ENCODE data around the gene KIF1C.
"Not testable (repeated sequence)": the region's sequence is repeated elsewhere in the genome, so short reads cannot be mapped to it uniquely, and the experiment has no call there.

The KIF1C gene

GRCh38 chr17:5011928-5012327 lies 14.2 kb downstream of the KIF1C start:
- peaks cover 79% of the 10 kb centered on the region for H3K36me3 ChIP-seq (ENCODE audit: control insufficient read depth, insufficient read depth, low read length)
- no peaks in the 10 kb centered on the region for H3K4me1 ChIP-seq (ENCODE audit: control insufficient read depth, insufficient read depth, low read length)
- H3K27me3 ChIP-seq (ENCODE audit: control insufficient read depth, insufficient read depth, low read length), result no peaks in the 10 kb centered on the region
- no peak overlapping the region for H3K4me3 ChIP-seq (ENCODE audit: low read depth, low read length)
- H3K27ac ChIP-seq (ENCODE audit: low read depth, low read length), result no peak overlapping the region
- no peaks in the 10 kb centered on the region for H3K9me3 ChIP-seq (ENCODE audit: control insufficient read depth, insufficient read depth, low read length)
- H3K9ac ChIP-seq (ENCODE audit: low read depth, low read length), result no peak overlapping the region

- Histone ChIP-seq H3K4me1 (ENCODE audit: control insufficient read depth, insufficient read depth, low read length) (no peaks in the 10 kb centered on the region), H3K27me3 (ENCODE audit: control insufficient read depth, insufficient read depth, low read length) (no peaks in the 10 kb centered on the region), H3K36me3 (ENCODE audit: control insufficient read depth, insufficient read depth, low read length) (peaks cover 74% of the 10 kb centered on the region), H3K4me3 (ENCODE audit: low read depth, low read length) (no peak overlapping the region), H3K9me3 (ENCODE audit: control insufficient read depth, insufficient read depth, low read length) (no peaks in the 10 kb centered on the region), H3K27ac (ENCODE audit: low read depth, low read length) (no peak overlapping the region), H3K9ac (ENCODE audit: low read depth, low read length) (no peak overlapping the region)
These were observed 16.6 kb downstream of the KIF1C start for GRCh38 chr17:5014357-5014756.

GRCh38 chr17:5019475-5019956 lies 21.8 kb downstream of the KIF1C start:
- no peak overlapping the region for H3K9ac ChIP-seq (ENCODE audit: low read depth, low read length)
- H3K4me1 ChIP-seq (ENCODE audit: control insufficient read depth, insufficient read depth, low read length), result no peaks in the 10 kb centered on the region
- H3K27ac ChIP-seq (ENCODE audit: low read depth, low read length), result no peak overlapping the region
- no peak overlapping the region for H3K4me3 ChIP-seq (ENCODE audit: low read depth, low read length)
- H3K27me3 ChIP-seq (ENCODE audit: control insufficient read depth, insufficient read depth, low read length), result no peaks in the 10 kb centered on the region
- H3K36me3 ChIP-seq (ENCODE audit: control insufficient read depth, insufficient read depth, low read length), result peaks cover 79% of the 10 kb centered on the region
- H3K9me3 ChIP-seq (ENCODE audit: control insufficient read depth, insufficient read depth, low read length), result no peaks in the 10 kb centered on the region

- Histone ChIP-seq H3K36me3 (ENCODE audit: control insufficient read depth, insufficient read depth, low read length) (peaks cover 72% of the 10 kb centered on the region), H3K9ac (ENCODE audit: low read depth, low read length) (no peak overlapping the region), H3K4me3 (ENCODE audit: low read depth, low read length) (no peak overlapping the region), H3K4me1 (ENCODE audit: control insufficient read depth, insufficient read depth, low read length) (no peaks in the 10 kb centered on the region), H3K27ac (ENCODE audit: low read depth, low read length) (no peak overlapping the region), H3K9me3 (ENCODE audit: control insufficient read depth, insufficient read depth, low read length) (no peaks in the 10 kb centered on the region), H3K27me3 (ENCODE audit: control insufficient read depth, insufficient read depth, low read length) (no peaks in the 10 kb centered on the region)
These were observed 22.8 kb downstream of the KIF1C start for GRCh38 chr17:5020502-5021023.

- Histone ChIP-seq H3K27me3 (ENCODE audit: control insufficient read depth, insufficient read depth, low read length) (no peaks in the 10 kb centered on the region), H3K27ac (ENCODE audit: low read depth, low read length) (no peak overlapping the region), H3K9me3 (ENCODE audit: control insufficient read depth, insufficient read depth, low read length) (no peaks in the 10 kb centered on the region), H3K4me1 (ENCODE audit: control insufficient read depth, insufficient read depth, low read length) (no peaks in the 10 kb centered on the region), H3K36me3 (ENCODE audit: control insufficient read depth, insufficient read depth, low read length) (peaks cover 63% of the 10 kb centered on the region), H3K4me3 (ENCODE audit: low read depth, low read length) (no peak overlapping the region), H3K9ac (ENCODE audit: low read depth, low read length) (no peak overlapping the region)
These were observed 24.5 kb downstream of the KIF1C start for GRCh38 chr17:5022171-5022711.

- Histone ChIP-seq H3K27ac (ENCODE audit: low read depth, low read length) (no peak overlapping the region), H3K9me3 (ENCODE audit: control insufficient read depth, insufficient read depth, low read length) (no peaks in the 10 kb centered on the region), H3K27me3 (ENCODE audit: control insufficient read depth, insufficient read depth, low read length) (no peaks in the 10 kb centered on the region), H3K36me3 (ENCODE audit: control insufficient read depth, insufficient read depth, low read length) (peaks cover 52% of the 10 kb centered on the region), H3K4me1 (ENCODE audit: control insufficient read depth, insufficient read depth, low read length) (no peaks in the 10 kb centered on the region), H3K9ac (ENCODE audit: low read depth, low read length) (no peak overlapping the region), H3K4me3 (ENCODE audit: low read depth, low read length) (no peak overlapping the region)
These were observed 25.9 kb downstream of the KIF1C start for GRCh38 chr17:5023588-5024147.

DNA sequence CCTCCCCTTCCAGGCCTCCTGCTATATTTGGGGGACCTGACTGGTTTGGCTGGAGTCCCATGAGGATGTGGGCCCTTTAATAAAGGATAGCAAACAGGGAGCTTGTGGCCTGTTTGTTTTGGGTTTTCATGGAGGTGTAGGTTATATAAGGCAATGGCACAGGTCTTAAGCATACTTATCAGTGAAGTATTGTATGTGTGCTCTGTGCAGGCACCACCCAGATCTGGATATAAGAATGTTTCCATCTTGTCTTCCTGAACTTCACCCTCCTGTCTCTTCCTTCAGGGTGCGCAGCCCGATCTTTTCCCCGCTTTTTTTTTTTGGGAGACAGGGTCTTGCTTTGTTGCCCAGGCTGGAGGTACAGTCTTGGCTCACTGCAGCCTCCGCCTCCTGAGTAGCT lies 26.9 kb downstream of the KIF1C start:
- no peak overlapping the region for H3K9ac ChIP-seq (ENCODE audit: low read depth, low read length)
- H3K4me3 ChIP-seq (ENCODE audit: low read depth, low read length), result no peak overlapping the region
- no peak overlapping the region for H3K27ac ChIP-seq (ENCODE audit: low read depth, low read length)
- no peaks in the 10 kb centered on the region for H3K4me1 ChIP-seq (ENCODE audit: control insufficient read depth, insufficient read depth, low read length)
- H3K9me3 ChIP-seq (ENCODE audit: control insufficient read depth, insufficient read depth, low read length), result no peaks in the 10 kb centered on the region
- H3K27me3 ChIP-seq (ENCODE audit: control insufficient read depth, insufficient read depth, low read length), result no peaks in the 10 kb centered on the region
- H3K36me3 ChIP-seq (ENCODE audit: control insufficient read depth, insufficient read depth, low read length), result peaks cover 43% of the 10 kb centered on the region

GRCh38 chr17:5027299-5027698 lies 29.5 kb downstream of the KIF1C start:
- H3K36me3 ChIP-seq (ENCODE audit: control insufficient read depth, insufficient read depth, low read length), result peaks cover 17% of the 10 kb centered on the region
- H3K9me3 ChIP-seq (ENCODE audit: control insufficient read depth, insufficient read depth, low read length), result no peaks in the 10 kb centered on the region
- no peak overlapping the region for H3K9ac ChIP-seq (ENCODE audit: low read depth, low read length)
- H3K27me3 ChIP-seq (ENCODE audit: control insufficient read depth, insufficient read depth, low read length), result no peaks in the 10 kb centered on the region
- H3K4me3 ChIP-seq (ENCODE audit: low read depth, low read length), result no peak overlapping the region
- no peak overlapping the region for H3K27ac ChIP-seq (ENCODE audit: low read depth, low read length)
- H3K4me1 ChIP-seq (ENCODE audit: control insufficient read depth, insufficient read depth, low read length), result no peaks in the 10 kb centered on the region

- H3K9ac ChIP-seq (ENCODE audit: low read depth, low read length), result no peak overlapping the region
- no peaks in the 10 kb centered on the region for H3K4me1 ChIP-seq (ENCODE audit: control insufficient read depth, insufficient read depth, low read length)
- H3K36me3 ChIP-seq (ENCODE audit: control insufficient read depth, insufficient read depth, low read length), result peaks cover 11% of the 10 kb centered on the region
- H3K9me3 ChIP-seq (ENCODE audit: control insufficient read depth, insufficient read depth, low read length), result no peaks in the 10 kb centered on the region
- no peak overlapping the region for H3K27ac ChIP-seq (ENCODE audit: low read depth, low read length)
- H3K4me3 ChIP-seq (ENCODE audit: low read depth, low read length), result no peak overlapping the region
- H3K27me3 ChIP-seq (ENCODE audit: control insufficient read depth, insufficient read depth, low read length), result no peaks in the 10 kb centered on the region
These were observed 30.2 kb downstream of the KIF1C start for GRCh38 chr17:5027916-5028315.

DNA sequence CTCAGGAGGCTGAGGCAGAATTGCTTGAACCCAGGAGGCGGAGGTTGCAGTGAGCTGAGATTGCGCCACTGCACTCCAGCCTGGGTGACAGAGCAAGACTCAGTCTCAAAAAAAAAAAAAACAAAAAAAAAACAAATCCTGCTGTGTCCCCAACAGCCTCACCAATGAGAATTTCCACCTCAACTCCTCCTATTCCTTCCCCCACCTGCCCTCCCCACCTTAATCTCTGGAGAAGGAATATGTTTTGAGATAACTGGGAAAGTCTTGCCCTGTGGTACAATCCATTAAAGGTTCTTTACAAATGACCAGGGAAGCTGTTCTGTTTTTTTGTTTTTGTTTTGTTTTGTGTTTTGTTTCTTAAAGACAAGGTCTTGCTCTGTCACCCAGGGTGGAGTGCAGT lies 32.4 kb downstream of the KIF1C start:
- not testable (repeated sequence) for H3K27ac ChIP-seq (ENCODE audit: low read depth, low read length); H3K9me3 ChIP-seq (ENCODE audit: control insufficient read depth, insufficient read depth, low read length); H3K36me3 ChIP-seq (ENCODE audit: control insufficient read depth, insufficient read depth, low read length); H3K4me3 ChIP-seq (ENCODE audit: low read depth, low read length); H3K4me1 ChIP-seq (ENCODE audit: control insufficient read depth, insufficient read depth, low read length); H3K9ac ChIP-seq (ENCODE audit: low read depth, low read length); H3K27me3 ChIP-seq (ENCODE audit: control insufficient read depth, insufficient read depth, low read length)

- Histone ChIP-seq H3K9ac (ENCODE audit: low read depth, low read length) (no peak overlapping the region), H3K4me3 (ENCODE audit: low read depth, low read length) (peak overlapping the region; percentile 60), H3K4me1 (ENCODE audit: control insufficient read depth, insufficient read depth, low read length) (no peaks in the 10 kb centered on the region), H3K27ac (ENCODE audit: low read depth, low read length) (no peak overlapping the region), H3K27me3 (ENCODE audit: control insufficient read depth, insufficient read depth, low read length) (no peaks in the 10 kb centered on the region), H3K36me3 (ENCODE audit: control insufficient read depth, insufficient read depth, low read length) (no peaks in the 10 kb centered on the region), H3K9me3 (ENCODE audit: control insufficient read depth, insufficient read depth, low read length) (no peaks in the 10 kb centered on the region)
These were observed 33.8 kb downstream of the KIF1C start for GRCh38 chr17:5031365-5032082.
